Measurements from ENCODE around the gene ZRANB2.

The ZRANB2 gene

DNA sequence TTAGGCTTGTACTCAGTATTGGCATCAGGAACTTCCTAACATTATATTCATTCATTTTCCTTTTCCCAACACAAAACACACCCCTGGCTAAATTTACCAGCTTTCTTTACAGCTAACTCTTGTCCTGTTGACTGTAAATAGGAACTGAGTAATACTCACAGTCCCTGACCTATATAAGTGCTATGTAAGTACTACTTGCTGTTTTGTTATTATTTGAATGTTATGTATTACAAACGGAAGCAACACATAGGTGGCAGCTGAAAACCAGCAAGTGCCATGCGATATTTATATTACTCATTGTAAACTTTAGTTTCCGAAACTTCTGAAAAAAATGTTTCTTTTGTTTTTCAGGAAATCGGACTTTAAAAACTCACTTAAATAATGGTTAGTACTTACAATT lies 54.7 kb downstream of the ZRANB2 start:
- H3K4me1 Mint-ChIP-seq (ENCODE audit: low read depth) = no peaks in the 10 kb centered on the region
- H3K27ac Mint-ChIP-seq = no peak overlapping the region
- no peak for DNase-seq
- H3K9me3 Mint-ChIP-seq = no peaks in the 10 kb centered on the region
- no peak overlapping the region for H3K4me3 Mint-ChIP-seq
- peaks cover 16% of the 10 kb centered on the region for H3K27me3 Mint-ChIP-seq
- no peaks in the 10 kb centered on the region for H3K36me3 Mint-ChIP-seq (ENCODE audit: low read depth)

- H3K4me1 Mint-ChIP-seq (ENCODE audit: low read depth) = no peaks in the 10 kb centered on the region
- H3K4me3 Mint-ChIP-seq = no peak overlapping the region
- H3K9me3 Mint-ChIP-seq = no peaks in the 10 kb centered on the region
- no peak for DNase-seq
- H3K27me3 Mint-ChIP-seq = peaks cover 7% of the 10 kb centered on the region
- H3K27ac Mint-ChIP-seq = no peak overlapping the region
- H3K36me3 Mint-ChIP-seq (ENCODE audit: low read depth) = no peaks in the 10 kb centered on the region
Measured at GRCh38 chr1:71023515-71023914, 57.3 kb downstream of the ZRANB2 start.

DNA sequence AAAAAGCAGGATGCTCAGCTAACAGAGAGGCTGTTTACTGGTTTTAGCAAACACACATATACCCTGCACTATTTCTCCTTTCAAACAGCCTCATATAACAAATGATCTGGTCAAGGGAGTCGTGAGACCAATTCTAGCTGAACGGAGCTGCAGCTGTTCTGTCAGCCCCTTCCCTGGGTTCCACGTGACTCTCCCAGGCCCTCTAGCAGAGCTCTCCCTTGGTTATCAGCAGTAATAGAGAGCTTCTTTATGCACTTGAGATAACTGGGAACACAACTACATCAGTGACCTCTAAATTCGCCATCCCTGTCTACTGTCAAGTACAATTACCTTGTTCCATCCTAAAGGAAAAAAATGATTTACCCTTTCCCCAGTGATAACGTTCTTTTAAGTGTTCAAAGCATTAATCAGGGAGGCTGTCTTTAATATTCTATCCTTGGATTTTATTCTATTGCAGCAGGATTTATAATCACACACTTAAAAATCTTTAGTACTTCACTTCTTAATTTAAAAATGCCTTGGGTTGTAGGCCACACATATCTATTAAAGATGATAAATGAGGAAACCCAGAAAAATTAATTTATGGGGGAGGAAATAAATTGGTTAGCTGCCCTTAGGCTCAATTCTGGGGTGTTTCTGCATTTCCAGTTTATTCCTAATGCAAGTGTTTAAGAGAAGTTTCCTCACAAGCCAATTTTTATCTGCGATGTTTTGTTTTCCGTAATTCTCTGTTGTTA lies 61.4 kb downstream of the ZRANB2 start:
- Mint-ChIP-seq H3K36me3 (ENCODE audit: low read depth) (no peaks in the 10 kb centered on the region), H3K4me1 (ENCODE audit: low read depth) (no peaks in the 10 kb centered on the region), H3K27me3 (peaks cover 10% of the 10 kb centered on the region), H3K27ac (no peak overlapping the region), H3K9me3 (no peaks in the 10 kb centered on the region), H3K4me3 (no peak overlapping the region)
- no peak for DNase-seq

GRCh38 chr1:71018791-71019190 lies 62.0 kb downstream of the ZRANB2 start:
- DNase-seq = no peak
- H3K4me1 Mint-ChIP-seq (ENCODE audit: low read depth) = no peaks in the 10 kb centered on the region
- H3K4me3 Mint-ChIP-seq = no peak overlapping the region
- peaks cover 10% of the 10 kb centered on the region for H3K27me3 Mint-ChIP-seq
- H3K27ac Mint-ChIP-seq = no peak overlapping the region
- no peaks in the 10 kb centered on the region for H3K36me3 Mint-ChIP-seq (ENCODE audit: low read depth)
- H3K9me3 Mint-ChIP-seq = no peaks in the 10 kb centered on the region

- peaks cover 10% of the 10 kb centered on the region for H3K27me3 Mint-ChIP-seq
- no peaks in the 10 kb centered on the region for H3K36me3 Mint-ChIP-seq (ENCODE audit: low read depth)
- no peak overlapping the region for H3K4me3 Mint-ChIP-seq
- H3K9me3 Mint-ChIP-seq = no peaks in the 10 kb centered on the region
- no peak overlapping the region for H3K27ac Mint-ChIP-seq
- no peaks in the 10 kb centered on the region for H3K4me1 Mint-ChIP-seq (ENCODE audit: low read depth)
- no peak for DNase-seq
Measured at GRCh38 chr1:71015745-71016144, 65.1 kb downstream of the ZRANB2 start.

- H3K36me3 Mint-ChIP-seq (ENCODE audit: low read depth) = no peaks in the 10 kb centered on the region
- H3K4me3 Mint-ChIP-seq = no peak overlapping the region
- no peaks in the 10 kb centered on the region for H3K9me3 Mint-ChIP-seq
- DNase-seq = no peak
- no peaks in the 10 kb centered on the region for H3K4me1 Mint-ChIP-seq (ENCODE audit: low read depth)
- no peak overlapping the region for H3K27ac Mint-ChIP-seq
- H3K27me3 Mint-ChIP-seq = peaks cover 10% of the 10 kb centered on the region
Measured at GRCh38 chr1:71014178-71014579, 66.7 kb downstream of the ZRANB2 start.

All from activated T-cell treated with anti-CD3 and anti-CD28 coated beads, Interleukin-2, amount 50 U/mL, for 24 hours (primary cell).